ENCODE measurements around the gene STX7.
A peak's percentile ranks its signal among the peaks of the same experiment; 100 is the strongest.

Gene STX7

GRCh38 chr6:132489376-132489775, 23.5 kb downstream of the STX7 start:
- Histone ChIP-seq H3K9ac (ENCODE audit: low read length) (no peak overlapping the region), H3K4me1 (ENCODE audit: low read length) (peaks cover 41% of the 10 kb centered on the region), H3K79me2 (ENCODE audit: low read length) (peaks cover 66% of the 10 kb centered on the region), H3K27me3 (ENCODE audit: low read depth, low read length) (no peaks in the 10 kb centered on the region), H3K36me3 (replicated peaks; ENCODE audit: low read depth, low read length) (peaks cover 56% of the 10 kb centered on the region), H4K20me1 (ENCODE audit: insufficient read depth, low read length) (peaks cover 41% of the 10 kb centered on the region), H3K4me2 (ENCODE audit: low read length) (no peak overlapping the region), H3K9me3 (ENCODE audit: insufficient read depth, low read length) (no peaks in the 10 kb centered on the region), H3K27ac (ENCODE audit: low read length) (no peak overlapping the region), H2AFZ (ENCODE audit: low read depth, low read length) (no peak overlapping the region), H3K4me3 (ENCODE audit: low read length) (no peak overlapping the region)
- no peak for TF ChIP-seq EZH2phosphoT487 (IDR thresholded peaks at IDR 0.05; ENCODE audit: low read depth)
- TF ChIP-seq, protein P1, sequence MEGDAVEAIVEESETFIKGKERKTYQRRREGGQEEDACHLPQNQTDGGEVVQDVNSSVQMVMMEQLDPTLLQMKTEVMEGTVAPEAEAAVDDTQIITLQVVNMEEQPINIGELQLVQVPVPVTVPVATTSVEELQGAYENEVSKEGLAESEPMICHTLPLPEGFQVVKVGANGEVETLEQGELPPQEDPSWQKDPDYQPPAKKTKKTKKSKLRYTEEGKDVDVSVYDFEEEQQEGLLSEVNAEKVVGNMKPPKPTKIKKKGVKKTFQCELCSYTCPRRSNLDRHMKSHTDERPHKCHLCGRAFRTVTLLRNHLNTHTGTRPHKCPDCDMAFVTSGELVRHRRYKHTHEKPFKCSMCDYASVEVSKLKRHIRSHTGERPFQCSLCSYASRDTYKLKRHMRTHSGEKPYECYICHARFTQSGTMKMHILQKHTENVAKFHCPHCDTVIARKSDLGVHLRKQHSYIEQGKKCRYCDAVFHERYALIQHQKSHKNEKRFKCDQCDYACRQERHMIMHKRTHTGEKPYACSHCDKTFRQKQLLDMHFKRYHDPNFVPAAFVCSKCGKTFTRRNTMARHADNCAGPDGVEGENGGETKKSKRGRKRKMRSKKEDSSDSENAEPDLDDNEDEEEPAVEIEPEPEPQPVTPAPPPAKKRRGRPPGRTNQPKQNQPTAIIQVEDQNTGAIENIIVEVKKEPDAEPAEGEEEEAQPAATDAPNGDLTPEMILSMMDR (IDR thresholded peaks at IDR 0.05; ENCODE audit: low read depth, low read length) = no peak

- H3K36me3 ChIP-seq (replicated peaks; ENCODE audit: low read depth, low read length) = peaks cover 43% of the 10 kb centered on the region
- no peak overlapping the region for H3K27ac ChIP-seq (ENCODE audit: low read length)
- H2AFZ ChIP-seq (ENCODE audit: low read depth, low read length) = no peak overlapping the region
- peaks cover 37% of the 10 kb centered on the region for H3K4me1 ChIP-seq (ENCODE audit: low read length)
- TF ChIP-seq, protein P1 (IDR thresholded peaks at IDR 0.05; ENCODE audit: low read depth, low read length) = no peak
- TF ChIP-seq EZH2phosphoT487 (IDR thresholded peaks at IDR 0.05; ENCODE audit: low read depth) = no peak
- no peaks in the 10 kb centered on the region for H3K27me3 ChIP-seq (ENCODE audit: low read depth, low read length)
- H3K4me2 ChIP-seq (ENCODE audit: low read length) = 0 out of 2 replicates have a peak overlapping the region, but pooled peaks have one; percentile 15
- peaks cover 57% of the 10 kb centered on the region for H4K20me1 ChIP-seq (ENCODE audit: insufficient read depth, low read length)
- no peak overlapping the region for H3K9ac ChIP-seq (ENCODE audit: low read length)
- H3K79me2 ChIP-seq (ENCODE audit: low read length) = peaks cover 60% of the 10 kb centered on the region
- H3K9me3 ChIP-seq (ENCODE audit: insufficient read depth, low read length) = no peaks in the 10 kb centered on the region
- H3K4me3 ChIP-seq (ENCODE audit: low read length) = no peak overlapping the region
Measured at GRCh38 chr6:132487762-132488161, 25.2 kb downstream of the STX7 start.

DNA sequence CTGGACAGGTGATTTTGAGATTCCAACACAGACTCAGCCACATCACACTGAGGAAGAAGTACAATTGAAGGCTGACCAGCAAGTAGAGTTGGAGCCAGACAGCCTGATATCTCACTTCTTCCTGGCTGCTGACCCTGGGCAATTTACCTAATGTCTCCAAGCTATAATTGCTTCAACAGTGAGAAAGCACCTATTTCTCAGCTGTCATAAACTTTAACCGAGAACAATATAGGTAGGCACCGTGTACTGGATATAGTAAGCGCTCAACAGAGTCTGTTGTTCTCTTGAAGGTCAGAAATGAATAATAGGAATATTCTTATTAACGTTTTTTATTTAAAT, 28.3 kb downstream of the STX7 start:
- Histone ChIP-seq H3K36me3 (replicated peaks; ENCODE audit: low read depth, low read length) (peaks cover 37% of the 10 kb centered on the region), H4K20me1 (ENCODE audit: insufficient read depth, low read length) (peaks cover 67% of the 10 kb centered on the region), H3K4me1 (ENCODE audit: low read length) (peaks cover 22% of the 10 kb centered on the region), H2AFZ (ENCODE audit: low read depth, low read length) (no peak overlapping the region), H3K27me3 (ENCODE audit: low read depth, low read length) (no peaks in the 10 kb centered on the region), H3K4me2 (ENCODE audit: low read length) (no peak overlapping the region), H3K4me3 (ENCODE audit: low read length) (no peak overlapping the region), H3K9me3 (ENCODE audit: insufficient read depth, low read length) (no peaks in the 10 kb centered on the region), H3K79me2 (ENCODE audit: low read length) (peaks cover 53% of the 10 kb centered on the region), H3K9ac (ENCODE audit: low read length) (no peak overlapping the region), H3K27ac (ENCODE audit: low read length) (no peak overlapping the region)
- no peak for TF ChIP-seq EZH2phosphoT487 (IDR thresholded peaks at IDR 0.05; ENCODE audit: low read depth)
- TF ChIP-seq, protein P1 (IDR thresholded peaks at IDR 0.05; ENCODE audit: low read depth, low read length) = no peak

GRCh38 chr6:132483779-132484679, 28.9 kb downstream of the STX7 start:
- no peaks in the 10 kb centered on the region for H3K27me3 ChIP-seq (ENCODE audit: low read depth, low read length)
- TF ChIP-seq, protein P1 (IDR thresholded peaks at IDR 0.05; ENCODE audit: low read depth, low read length) = peak; percentile 66
- no peak for TF ChIP-seq EZH2phosphoT487 (IDR thresholded peaks at IDR 0.05; ENCODE audit: low read depth)

More at GRCh38 chr6:132483779-132484679, 28.9 kb downstream of the STX7 start:
- Histone ChIP-seq H3K4me1 (ENCODE audit: low read length) (peaks cover 22% of the 10 kb centered on the region), H3K4me2 (ENCODE audit: low read length) (no peak overlapping the region), H3K79me2 (ENCODE audit: low read length) (peaks cover 52% of the 10 kb centered on the region), H3K27ac (ENCODE audit: low read length) (no peak overlapping the region), H3K9me3 (ENCODE audit: insufficient read depth, low read length) (no peaks in the 10 kb centered on the region), H3K9ac (ENCODE audit: low read length) (no peak overlapping the region), H2AFZ (ENCODE audit: low read depth, low read length) (no peak overlapping the region), H4K20me1 (ENCODE audit: insufficient read depth, low read length) (peaks cover 68% of the 10 kb centered on the region), H3K4me3 (ENCODE audit: low read length) (no peak overlapping the region), H3K36me3 (replicated peaks; ENCODE audit: low read depth, low read length) (peaks cover 32% of the 10 kb centered on the region)
